ENCODE data around the gene CRYM.
"Not testable (repeated sequence)": the region's sequence is repeated elsewhere in the genome, so short reads cannot be mapped to it uniquely, and the experiment has no call there.

The CRYM gene

GRCh38 chr16:21276090-21276489, 2.0 kb downstream of the CRYM start:
- H3K27ac ChIP-seq (ENCODE audit: low read depth, low read length), result no peak overlapping the region
- no peaks in the 10 kb centered on the region for H3K27me3 ChIP-seq (ENCODE audit: low read length)
- no peak overlapping the region for H3K9ac ChIP-seq (ENCODE audit: low read length)
- H3K9me3 ChIP-seq (ENCODE audit: insufficient read depth, low read length), result no peaks in the 10 kb centered on the region
- no peak overlapping the region for H2AFZ ChIP-seq (ENCODE audit: low read depth, low read length, severe bottlenecking)
- TF ChIP-seq CTCF (IDR thresholded peaks at IDR 0.05; ENCODE audit: insufficient read depth, low read length, poor library complexity, severe bottlenecking), result no peak
- TF ChIP-seq EZH2phosphoT487 (conservative IDR thresholded peaks at IDR 0.05; ENCODE audit: low read length), result no peak
- H3K9me2 ChIP-seq (replicated peaks; ENCODE audit: insufficient read depth, low read length), result no peaks in the 10 kb centered on the region
- no peak overlapping the region for H3K4me2 ChIP-seq (ENCODE audit: low read depth, low read length, poor library complexity, severe bottlenecking)
- H3K79me2 ChIP-seq (ENCODE audit: insufficient read depth, low read length), result no peaks in the 10 kb centered on the region
- H3K36me3 ChIP-seq (ENCODE audit: low read length), result no peaks in the 10 kb centered on the region
- no peaks in the 10 kb centered on the region for H4K20me1 ChIP-seq (ENCODE audit: low read depth, low read length)
- no peaks in the 10 kb centered on the region for H3F3A ChIP-seq (ENCODE audit: insufficient read depth)
- H3K4me3 ChIP-seq (ENCODE audit: insufficient read depth, low read length, poor library complexity, severe bottlenecking), result no peak overlapping the region

DNA sequence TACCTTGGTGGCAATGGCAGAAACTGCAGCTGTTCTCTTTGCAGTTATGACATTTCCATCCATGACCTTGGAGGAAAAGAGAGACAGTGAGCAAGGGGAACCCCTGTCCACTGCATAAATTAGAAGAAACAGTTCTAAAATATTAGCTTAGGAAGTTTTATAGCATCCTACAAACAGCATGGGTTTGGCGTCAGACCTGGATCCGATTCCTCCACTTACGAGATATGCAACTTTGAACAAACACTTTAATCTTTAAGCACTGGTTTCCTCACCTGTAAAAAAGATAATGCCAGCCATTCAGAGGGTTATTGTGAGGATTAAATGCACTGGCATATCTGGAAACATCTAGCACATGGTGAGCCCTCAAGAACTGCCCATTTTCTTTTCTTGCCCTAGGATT, 2.6 kb downstream of the CRYM start:
- H3K9me3 ChIP-seq (ENCODE audit: insufficient read depth, low read length), result no peaks in the 10 kb centered on the region
- H3K4me3 ChIP-seq (ENCODE audit: insufficient read depth, low read length, poor library complexity, severe bottlenecking), result no peak overlapping the region
- H3K4me2 ChIP-seq (ENCODE audit: low read depth, low read length, poor library complexity, severe bottlenecking), result no peak overlapping the region

DNA sequence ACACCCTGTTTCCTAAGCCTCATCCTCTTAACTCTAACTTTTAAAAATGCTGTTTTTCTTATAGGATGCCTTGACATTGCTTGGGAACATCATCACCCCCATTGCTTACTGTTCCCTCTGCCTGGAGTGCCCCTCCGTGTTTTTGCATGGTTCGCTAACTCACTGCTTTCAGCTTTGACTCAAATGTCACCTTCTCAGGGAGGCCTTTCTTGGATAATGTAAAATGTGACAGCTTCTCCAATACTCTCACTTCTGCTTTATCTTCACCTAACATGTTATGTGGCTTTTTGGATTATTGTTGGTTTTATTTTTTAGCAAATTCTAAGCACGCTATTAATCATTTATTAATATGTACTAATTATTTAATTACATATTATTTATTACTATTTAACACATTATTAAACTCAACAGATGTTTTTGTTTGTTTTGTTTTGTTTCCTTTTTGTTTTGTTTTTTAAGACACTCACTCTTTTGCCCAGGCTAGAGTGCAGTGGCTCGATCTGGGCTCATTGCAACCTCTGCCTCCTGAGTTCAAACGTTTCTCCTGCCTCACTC, 3.8 kb downstream of the CRYM start:
- no peaks in the 10 kb centered on the region for H3F3A ChIP-seq (ENCODE audit: insufficient read depth)
- H3K4me2 ChIP-seq (ENCODE audit: low read depth, low read length, poor library complexity, severe bottlenecking), result no peak overlapping the region
- TF ChIP-seq CTCF (IDR thresholded peaks at IDR 0.05; ENCODE audit: insufficient read depth, low read length, poor library complexity, severe bottlenecking), result no peak
- no peak for TF ChIP-seq EZH2phosphoT487 (conservative IDR thresholded peaks at IDR 0.05; ENCODE audit: low read length)
- H3K79me2 ChIP-seq (ENCODE audit: insufficient read depth, low read length), result no peaks in the 10 kb centered on the region
- no peak overlapping the region for H3K4me3 ChIP-seq (ENCODE audit: insufficient read depth, low read length, poor library complexity, severe bottlenecking)
- H3K27ac ChIP-seq (ENCODE audit: low read depth, low read length), result no peak overlapping the region
- H4K20me1 ChIP-seq (ENCODE audit: low read depth, low read length), result no peaks in the 10 kb centered on the region
- H3K9me3 ChIP-seq (ENCODE audit: insufficient read depth, low read length), result no peaks in the 10 kb centered on the region
- no peaks in the 10 kb centered on the region for H3K27me3 ChIP-seq (ENCODE audit: low read length)
- no peak overlapping the region for H3K9ac ChIP-seq (ENCODE audit: low read length)
- no peak overlapping the region for H2AFZ ChIP-seq (ENCODE audit: low read depth, low read length, severe bottlenecking)
- no peaks in the 10 kb centered on the region for H3K9me2 ChIP-seq (replicated peaks; ENCODE audit: insufficient read depth, low read length)
- no peaks in the 10 kb centered on the region for H3K36me3 ChIP-seq (ENCODE audit: low read length)

More for the DNA sequence above, 2.6 kb downstream of the CRYM start:
- TF ChIP-seq CTCF (IDR thresholded peaks at IDR 0.05; ENCODE audit: insufficient read depth, low read length, poor library complexity, severe bottlenecking) (no peak), EZH2phosphoT487 (conservative IDR thresholded peaks at IDR 0.05; ENCODE audit: low read length) (no peak)
- no peak overlapping the region for H3K9ac ChIP-seq (ENCODE audit: low read length)
- no peak overlapping the region for H3K27ac ChIP-seq (ENCODE audit: low read depth, low read length)
- H3K27me3 ChIP-seq (ENCODE audit: low read length), result no peaks in the 10 kb centered on the region
- no peaks in the 10 kb centered on the region for H3F3A ChIP-seq (ENCODE audit: insufficient read depth)
- H3K36me3 ChIP-seq (ENCODE audit: low read length), result no peaks in the 10 kb centered on the region
- H3K79me2 ChIP-seq (ENCODE audit: insufficient read depth, low read length), result no peaks in the 10 kb centered on the region
- H4K20me1 ChIP-seq (ENCODE audit: low read depth, low read length), result no peaks in the 10 kb centered on the region
- no peak overlapping the region for H2AFZ ChIP-seq (ENCODE audit: low read depth, low read length, severe bottlenecking)
- H3K9me2 ChIP-seq (replicated peaks; ENCODE audit: insufficient read depth, low read length), result no peaks in the 10 kb centered on the region

GRCh38 chr16:21272763-21273162, 5.3 kb downstream of the CRYM start:
- H3K27me3 ChIP-seq (ENCODE audit: low read length), result not testable (repeated sequence)

More at GRCh38 chr16:21272763-21273162, 5.3 kb downstream of the CRYM start:
- not testable (repeated sequence) for H3K9me2 ChIP-seq (replicated peaks; ENCODE audit: insufficient read depth, low read length); H3K36me3 ChIP-seq (ENCODE audit: low read length); H3F3A ChIP-seq (ENCODE audit: insufficient read depth); H3K4me3 ChIP-seq (ENCODE audit: insufficient read depth, low read length, poor library complexity, severe bottlenecking); H3K27ac ChIP-seq (ENCODE audit: low read depth, low read length); H3K79me2 ChIP-seq (ENCODE audit: insufficient read depth, low read length); H2AFZ ChIP-seq (ENCODE audit: low read depth, low read length, severe bottlenecking); H3K9me3 ChIP-seq (ENCODE audit: insufficient read depth, low read length); H3K9ac ChIP-seq (ENCODE audit: low read length); H3K4me2 ChIP-seq (ENCODE audit: low read depth, low read length, poor library complexity, severe bottlenecking); H4K20me1 ChIP-seq (ENCODE audit: low read depth, low read length)
